Keratinocyte (primary cell): ENCODE results near the gene NUP153. TPM values are rescaled to one million over a fixed set of nuclear protein-coding genes. Genes with fewer than 3 reads are reported as not detected.
"Not testable (repeated sequence)": the region's sequence is repeated elsewhere in the genome, so short reads cannot be mapped to it uniquely, and the experiment has no call there.

Experiments used
- DNase-seq: peaks from one replicate; pipeline ENCODE4 v3.0.0-alpha.2; 2011; ENCODE audit warnings: low read depth, missing footprints, low spot score
- FAIRE-seq: peaks from 2 replicates; lab custom pipeline; 2011; peaks lifted over from hg19 to GRCh38; lab: Jason Lieb, UNC
- H2AFZ ChIP-seq: 2 replicates; pipeline ENCODE4 v1.6.0; 2012; ENCODE audit warnings: low read length, control low read depth, inconsistent platforms; ENCODE audit not compliant: control insufficient read depth
- H3K27ac ChIP-seq: 2 replicates; pipeline ENCODE4 v1.5.1; 2011; ENCODE audit warnings: low read length; ENCODE audit not compliant: control insufficient read depth, insufficient read depth
- H3K27me3 ChIP-seq: 3 replicates; pipeline ENCODE4 v1.6.0; 2011; ENCODE audit warnings: low read length; ENCODE audit not compliant: control insufficient read depth, insufficient read depth; ENCODE audit errors: extremely low read depth
- H3K36me3 ChIP-seq, 2 experiments: 2 replicates in 1 of 2; 3 replicates in 1 of 2; pipeline ENCODE4 v1.5.1; 2011; ENCODE audit warnings: low read length in 2 of 2, mild to moderate bottlenecking in 1 of 2; ENCODE audit not compliant: control insufficient read depth in 2 of 2, insufficient read depth in 2 of 2; ENCODE audit errors: extremely low read depth in 1 of 2
- H3K4me1 ChIP-seq: 3 replicates; pipeline ENCODE4 v1.5.1; 2011; ENCODE audit warnings: low read length; ENCODE audit not compliant: control insufficient read depth, insufficient read depth; ENCODE audit errors: extremely low read depth
- H3K4me2 ChIP-seq: 3 replicates; pipeline ENCODE4 v1.6.0; 2011; ENCODE audit warnings: low read depth, low read length; ENCODE audit not compliant: control insufficient read depth, insufficient read depth; ENCODE audit errors: extremely low read depth
- H3K4me3 ChIP-seq, 3 experiments: fragments of 200-600 bp in 1 of 3; sonication (generic) in 1 of 3; 2 replicates in 2 of 3; 3 replicates in 1 of 3; pipeline ENCODE4 v1.5.1; 2011 to 2016; ENCODE audit warnings: low read length in 3 of 3, mild to moderate bottlenecking in 3 of 3, control low read depth in 2 of 3, inconsistent platforms in 1 of 3, low read depth in 1 of 3, mixed read lengths in 1 of 3, mixed run types in 1 of 3, moderate library complexity in 1 of 3; ENCODE audit not compliant: control insufficient read depth in 2 of 3, insufficient read depth in 2 of 3; ENCODE audit errors: extremely low read depth in 1 of 3
- H3K79me2 ChIP-seq: 2 replicates; pipeline ENCODE4 v1.6.0; 2012; ENCODE audit warnings: low read length; ENCODE audit not compliant: control insufficient read depth, insufficient read depth
- H3K9ac ChIP-seq: 3 replicates; pipeline ENCODE4 v1.6.0; 2011; ENCODE audit warnings: low read length; ENCODE audit not compliant: control insufficient read depth, insufficient read depth; ENCODE audit errors: extremely low read depth
- H3K9me1 ChIP-seq: 3 replicates; pipeline ENCODE4 v1.6.0; 2011; ENCODE audit warnings: low read length; ENCODE audit not compliant: control insufficient read depth, insufficient read depth; ENCODE audit errors: extremely low read depth
- H3K9me3 ChIP-seq: 2 replicates; pipeline ENCODE4 v1.5.1; 2012; ENCODE audit warnings: low read depth, low read length; ENCODE audit not compliant: control insufficient read depth
- H4K20me1 ChIP-seq: 3 replicates; pipeline ENCODE4 v1.6.0; 2011; ENCODE audit warnings: low read length; ENCODE audit not compliant: control insufficient read depth, insufficient read depth; ENCODE audit errors: extremely low read depth
- CTCF ChIP-seq, 3 experiments: IDR thresholded peaks in 1 of 3; conservative IDR thresholded peaks in 1 of 3; optimal IDR thresholded peaks in 1 of 3; 2 replicates in 2 of 3; 3 replicates in 1 of 3; pipeline versions ENCODE3 to v1.5.1; 2011; ENCODE audit warnings: low read length in 3 of 3, mild to moderate bottlenecking in 3 of 3, moderate library complexity in 2 of 3, control low read depth in 1 of 3, inconsistent platforms in 1 of 3; ENCODE audit not compliant: insufficient read depth in 2 of 3; ENCODE audit errors: extremely low read depth in 1 of 3
- EZH2 ChIP-seq: IDR thresholded peaks from one replicate; pipeline ENCODE4 v1.6.1; 2012; ENCODE audit warnings: inconsistent platforms, mild to moderate bottlenecking, low read length, moderate library complexity
- dilution Hi-C: fragments of 300-500 bp; cut with MboI; formaldehyde crosslinking; loops from one replicate; pipeline ENCODE4 v1.7.0; 2020; ENCODE audit warnings: low sequenced_read_pairs; ENCODE audit not compliant: extremely low pct_ligation_motif_present
- polyA plus RNA-seq, 5 experiments: library from polyadenylated mRNA; depleted of rRNA in 3 of 5; stranded (reverse) in 3 of 5; stranded (forward) in 1 of 5; unstranded in 1 of 5; fragments of >200 nt; gene quantifications; 1 replicate in 1 of 5; 2 replicates in 3 of 5; 3 replicates in 1 of 5; pipeline versions ENCODE4 v1.2.1 to v1.2.3, GENCODE V29; 2011 to 2012; ENCODE audit warnings: missing spikeins in 2 of 5, low read depth in 1 of 5, low replicate concordance in 1 of 5

The NUP153 gene
- polyA plus RNA-seq, 1 donor (not counting 4 experiments of a cell fraction or from before 2014, with no cell fraction given), result 27.6 TPM

GRCh38 chr6:17709476-17709875 is 2.8 kb upstream of the NUP153 start:
- no peak for FAIRE-seq
- H4K20me1 ChIP-seq, result no peaks in the 10 kb centered on the region
- TF ChIP-seq CTCF (optimal IDR thresholded peaks at IDR 0.05 in 1 of 3, IDR thresholded peaks at IDR 0.05 in 1 of 3, conservative IDR thresholded peaks at IDR 0.05 in 1 of 3; ENCODE audit: extremely low read depth in 1 of 3, insufficient read depth in 2 of 3, low read length in 3 of 3) (no peak), EZH2 (no peak)

GRCh38 chr6:17708035-17708434 is 1.3 kb upstream of the NUP153 start:
- H3K4me2 ChIP-seq, H3K4me3 ChIP-seq, H3K9me3 ChIP-seq, FAIRE-seq, DNase-seq, dilution Hi-C loops, H3K36me3 ChIP-seq, H3K27me3 ChIP-seq, H3K9ac ChIP-seq, H3K9me1 ChIP-seq, H3K27ac ChIP-seq, H4K20me1 ChIP-seq, H2AFZ ChIP-seq: not testable (repeated sequence)
- peaks cover 21% of the 10 kb centered on the region for H3K4me1 ChIP-seq
- peaks cover 35% of the 10 kb centered on the region for H3K79me2 ChIP-seq

More at GRCh38 chr6:17709476-17709875, 2.8 kb upstream of the NUP153 start:
- Histone ChIP-seq H2AFZ (no peak overlapping the region), H3K36me3 (no peaks in the 10 kb centered on the region), H3K4me1 (peaks cover 14% of the 10 kb centered on the region), H3K9me1 (no peaks in the 10 kb centered on the region), H3K9me3 (no peaks in the 10 kb centered on the region), H3K9ac (no peak overlapping the region), H3K4me3 (no peak overlapping the region), H3K27me3 (no peaks in the 10 kb centered on the region), H3K79me2 (peaks cover 21% of the 10 kb centered on the region), H3K27ac (no peak overlapping the region), H3K4me2 (no peak overlapping the region)
- dilution Hi-C loops, result no loop called here
- no peak for DNase-seq

GRCh38 chr6:17707371-17707651 is 586 bp upstream of the NUP153 start:
- Histone ChIP-seq H3K27ac (peak overlapping the region; percentile 87), H4K20me1 (peaks cover 6% of the 10 kb centered on the region), H3K4me3 (peak overlapping the region; percentile 63 to 95 (median 81)), H3K36me3 (no peaks in the 10 kb centered on the region), H3K9ac (peak overlapping the region; percentile 98), H3K9me1 (no peaks in the 10 kb centered on the region), H3K9me3 (no peaks in the 10 kb centered on the region), H3K4me1 (peaks cover 29% of the 10 kb centered on the region), H2AFZ (peak overlapping the region; percentile 73), H3K79me2 (peaks cover 41% of the 10 kb centered on the region), H3K27me3 (no peaks in the 10 kb centered on the region), H3K4me2 (peak overlapping the region; percentile 89)
- no peak for TF ChIP-seq CTCF (optimal IDR thresholded peaks at IDR 0.05 in 1 of 3, IDR thresholded peaks at IDR 0.05 in 1 of 3, conservative IDR thresholded peaks at IDR 0.05 in 1 of 3; ENCODE audit: extremely low read depth in 1 of 3, insufficient read depth in 2 of 3, low read length in 3 of 3)
- TF ChIP-seq EZH2, result no peak
- dilution Hi-C loops, result no loop called here
- DNase-seq (no peak), FAIRE-seq (no peak)
